Embryonic facial prominence (tissue), 1 donor: ENCODE measurements around the gene IGSF9.

ENCODE experiments used
- DNase-seq: peaks from one replicate; pipeline ENCODE4 v3.0.0-alpha.2; 2016; ENCODE audit errors: extremely low spot score

IGSF9 gene

GRCh38 chr1:159944623-159945455 is 574 bp downstream of the IGSF9 start:
- no peak for DNase-seq

- no peak for DNase-seq
These were observed 1.3 kb downstream of the IGSF9 start for GRCh38 chr1:159943908-159944622.

GRCh38 chr1:159943278-159943640 is 2.2 kb downstream of the IGSF9 start:
- DNase-seq, result no peak

GRCh38 chr1:159942632-159943277 is 2.7 kb downstream of the IGSF9 start:
- no peak for DNase-seq

DNA sequence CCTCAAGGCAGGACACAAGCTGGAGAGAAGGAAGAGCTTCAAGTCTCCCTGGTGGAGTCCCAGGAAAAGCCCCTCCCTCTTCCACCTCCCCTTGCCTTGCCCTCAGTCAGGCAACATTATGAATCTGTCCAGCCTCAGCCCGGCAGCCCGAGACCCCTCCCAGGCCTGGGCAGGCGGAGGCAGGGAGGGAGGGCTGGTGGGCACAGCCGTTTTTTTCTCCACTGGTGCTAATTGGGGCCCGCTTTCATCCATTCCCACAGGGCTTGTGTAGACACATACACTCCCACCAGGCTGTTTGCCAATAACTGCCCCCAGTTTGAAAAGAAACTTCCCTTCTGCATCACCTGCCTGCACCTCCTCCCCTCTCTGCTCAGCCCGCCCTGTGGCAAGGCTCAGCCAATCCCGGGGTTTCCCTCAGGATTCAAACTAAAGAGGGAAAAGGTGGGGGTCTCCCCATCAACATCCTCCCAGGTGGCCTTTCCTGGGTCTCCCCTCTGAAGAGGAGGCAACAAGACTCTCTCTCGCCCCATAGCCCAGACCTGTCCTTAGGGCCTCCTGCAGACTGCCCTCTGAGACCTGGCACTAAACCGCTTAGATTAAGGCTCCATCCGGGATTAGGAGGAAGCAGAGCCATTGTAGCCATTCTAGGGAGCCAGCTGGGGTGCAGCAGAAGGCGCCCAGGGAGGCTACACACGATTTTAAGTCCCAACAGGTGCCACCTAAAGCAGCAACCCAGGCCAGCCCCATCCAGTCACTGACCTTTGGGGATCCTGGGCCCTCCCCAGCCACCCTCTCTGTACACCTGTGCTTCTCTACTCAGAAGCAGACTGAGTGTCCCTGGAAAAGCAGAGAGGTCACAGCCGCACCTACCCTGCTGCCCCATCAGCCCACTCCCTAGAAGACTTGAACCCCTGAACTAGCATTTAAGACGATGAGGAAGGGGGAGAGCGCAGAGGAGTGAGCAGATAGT is 3.5 kb downstream of the IGSF9 start:
- DNase-seq, result no peak

GRCh38 chr1:159941141-159941540 is 4.3 kb downstream of the IGSF9 start:
- no peak for DNase-seq

- DNase-seq, result no peak
These were observed 5.3 kb downstream of the IGSF9 start for GRCh38 chr1:159940006-159940620.

DNA sequence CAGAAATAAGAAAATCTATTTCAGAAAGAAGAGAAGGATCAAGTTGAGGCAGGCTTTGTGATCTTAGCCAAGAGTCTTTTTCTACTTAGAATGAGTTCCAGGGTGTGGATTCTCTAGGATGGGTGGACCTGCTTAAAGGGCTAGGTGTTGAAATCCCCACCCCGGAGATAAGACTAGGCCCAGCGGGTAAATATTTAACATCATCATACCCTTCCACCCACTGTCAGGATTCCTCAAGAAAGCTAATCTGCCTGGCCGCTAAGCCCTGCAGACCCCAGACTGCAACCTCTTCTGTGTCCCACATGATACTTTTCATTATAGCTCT is 5.8 kb downstream of the IGSF9 start:
- no peak for DNase-seq

GRCh38 chr1:159938905-159939677 is 6.3 kb downstream of the IGSF9 start:
- DNase-seq, result no peak

GRCh38 chr1:159938211-159938852 is 7.1 kb downstream of the IGSF9 start:
- no peak for DNase-seq

- DNase-seq, result no peak
These were observed 8.2 kb downstream of the IGSF9 start for GRCh38 chr1:159937054-159937750.

DNA sequence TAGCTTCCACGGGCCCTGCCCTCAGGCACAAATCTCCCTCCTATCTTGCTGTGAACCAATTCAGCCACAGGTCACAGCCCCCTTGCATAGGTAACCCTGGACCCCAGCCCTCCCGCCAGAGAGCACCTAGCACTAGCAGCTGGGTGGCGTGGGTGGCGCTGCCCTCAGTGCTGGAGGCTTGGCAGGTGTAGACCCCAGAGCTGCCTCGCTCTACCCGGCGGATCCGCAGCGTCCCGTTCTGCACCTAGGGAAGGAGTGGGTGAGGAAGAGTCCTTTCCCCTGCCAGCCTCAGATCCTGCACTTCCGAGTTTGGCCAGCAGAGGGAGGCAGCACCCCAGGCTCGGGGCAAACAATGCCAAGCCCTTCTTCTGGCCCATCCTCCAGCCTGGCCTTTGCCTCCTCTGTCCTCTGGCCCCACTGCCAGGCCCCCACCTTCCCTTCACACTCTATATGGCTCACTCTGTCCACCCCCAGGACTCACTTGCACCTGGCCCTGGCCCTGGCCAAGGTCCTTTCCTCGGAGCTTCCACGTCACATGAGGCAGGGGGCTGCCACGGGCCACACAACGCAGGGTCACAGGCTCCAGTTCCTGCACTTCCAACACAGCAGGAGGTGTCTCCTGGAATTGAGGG is 9.0 kb downstream of the IGSF9 start:
- no peak for DNase-seq

GRCh38 chr1:159935719-159936272 is 9.6 kb downstream of the IGSF9 start:
- no peak for DNase-seq

- DNase-seq, result no peak
These were observed 10.1 kb downstream of the IGSF9 start for GRCh38 chr1:159935305-159935704.

DNA sequence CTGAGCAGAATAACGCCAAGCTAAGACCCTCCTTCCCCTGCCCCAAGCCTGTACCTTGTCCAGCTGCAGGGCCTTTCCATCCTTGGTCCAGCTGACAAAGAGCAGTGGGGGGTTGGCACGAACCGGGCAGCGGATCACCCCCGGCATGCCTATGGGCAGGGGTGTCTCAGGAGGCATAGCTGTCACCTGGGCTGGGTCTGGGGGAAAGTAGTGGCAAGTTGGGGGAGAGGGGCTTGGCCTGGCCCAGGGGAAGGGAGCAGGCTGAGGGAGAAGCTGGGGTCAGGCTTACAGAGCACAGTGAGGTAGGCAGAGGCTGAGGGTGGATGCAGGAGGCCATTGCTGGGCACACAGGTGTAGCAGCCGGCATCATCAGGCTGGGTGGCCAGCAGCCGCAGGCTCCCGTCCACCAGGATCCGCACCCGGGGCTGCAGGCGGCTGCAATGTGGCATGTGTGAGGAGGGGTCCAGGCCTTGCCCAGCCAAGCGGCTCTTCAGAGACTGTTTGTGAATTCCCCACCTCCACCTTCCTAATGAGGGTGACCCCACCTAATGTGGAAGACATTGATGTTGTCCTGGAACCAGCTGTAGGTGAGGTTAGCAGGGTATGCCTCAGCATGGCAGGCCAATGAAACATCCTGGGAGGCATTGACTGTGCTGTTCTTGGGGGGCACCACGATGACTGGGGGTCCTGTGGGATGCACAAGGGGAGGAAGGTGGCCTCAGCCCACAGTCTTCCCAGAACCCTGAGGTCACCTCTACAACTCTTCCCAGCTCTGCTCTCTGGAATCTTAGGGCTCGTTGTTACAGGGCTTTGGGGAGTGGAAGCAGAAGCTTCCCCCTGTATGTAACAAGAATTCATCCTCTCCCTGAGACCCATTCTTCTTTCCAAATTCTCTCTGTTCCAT is 11.0 kb downstream of the IGSF9 start:
- DNase-seq, result no peak

DNA sequence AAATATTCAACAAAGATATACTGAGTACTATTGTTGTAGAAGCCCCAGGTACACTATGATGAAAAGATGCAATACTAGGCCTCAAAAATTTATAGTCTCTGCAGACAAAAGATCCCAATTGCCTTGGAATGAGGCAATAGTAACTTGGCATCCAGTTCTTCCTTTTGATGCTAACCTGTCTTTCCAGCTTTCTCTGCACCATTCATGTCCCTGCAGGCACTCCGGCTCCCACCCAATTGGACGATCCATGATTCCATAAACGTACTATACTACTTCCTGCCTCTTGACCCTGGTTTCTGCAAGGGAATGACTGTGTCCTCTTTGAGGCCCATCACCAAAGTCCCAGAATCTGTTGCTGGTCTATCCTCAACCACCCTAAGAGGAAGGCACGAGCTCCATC is 12.1 kb downstream of the IGSF9 start:
- no peak for DNase-seq
